CD4-positive, alpha-beta T cell (primary cell): ENCODE results near the gene FA2H. TPM values are rescaled to one million over a fixed set of nuclear protein-coding genes. Genes with fewer than 3 reads are reported as not detected.

Experiments used
- ATAC-seq: fragments of 200-7000 bp; cut with Tn5 transposase; one replicate; pipeline ENCODE4 v1.10.0; 2022; ENCODE audit warnings: mild to moderate bottlenecking; ENCODE audit not compliant: poor library complexity
- CTCF ChIA-PET: fragments of 350-600 bp; sonication (Branson Sonifier 250); formaldehyde crosslinking; loops from one replicate; lab custom pipeline; 2021; ENCODE audit warnings: antibody characterized with exemption, inconsistent platforms; lab: Charles Lee
- POLR2A ChIA-PET: fragments of 350-600 bp; sonication (Branson Sonifier 250); formaldehyde crosslinking; loops from one replicate; lab custom pipeline; 2021; ENCODE audit warnings: antibody characterized with exemption, inconsistent platforms; lab: Charles Lee
- DNase-seq, 14 experiments: peaks; one replicate each; pipeline ENCODE4 v3.0.0-alpha.2; 2013 to 2020; ENCODE audit warnings: mixed read lengths in 2 of 14
- H3K27ac ChIP-seq, 2 donors: one replicate each; pipeline versions ENCODE4 v1.5.1 to v1.7.0; 2013; ENCODE audit warnings: low read length in 2 of 2, low read depth in 1 of 2, mild to moderate bottlenecking in 1 of 2
- H3K27me3 ChIP-seq, 2 experiments: 1 replicate in 1 of 2; 2 replicates in 1 of 2; pipeline versions ENCODE4 v1.6.1 to v1.7.0; 2013; ENCODE audit warnings: low read length in 2 of 2, control low read depth in 1 of 2, mild to moderate bottlenecking in 1 of 2, moderate library complexity in 1 of 2; ENCODE audit not compliant: insufficient read depth in 2 of 2, control insufficient read depth in 1 of 2
- H3K36me3 ChIP-seq: one replicate; pipeline ENCODE4 v1.6.1; 2013; ENCODE audit warnings: low read length, control low read depth; ENCODE audit not compliant: insufficient read depth
- H3K4me1 ChIP-seq: one replicate; pipeline ENCODE4 v1.6.1; 2013; ENCODE audit warnings: low read length, control low read depth; ENCODE audit not compliant: insufficient read depth
- H3K4me3 ChIP-seq: one replicate; pipeline ENCODE4 v1.5.1; 2013; ENCODE audit warnings: mild to moderate bottlenecking, low read length, moderate library complexity
- H3K9me3 ChIP-seq, 2 experiments: 1 replicate in 1 of 2; 2 replicates in 1 of 2; pipeline versions ENCODE4 v1.6.1 to v1.7.0; 2013; ENCODE audit warnings: low read length in 2 of 2, mild to moderate bottlenecking in 2 of 2, control low read depth in 1 of 2, moderate library complexity in 1 of 2; ENCODE audit not compliant: control insufficient read depth in 1 of 2, insufficient read depth in 1 of 2
- H3K27ac Mint-ChIP-seq: one replicate; pipeline ENCODE4 v1.8.0; 2020; ENCODE audit warnings: mixed read lengths
- H3K27me3 Mint-ChIP-seq: one replicate; pipeline ENCODE4 v1.8.0; 2021; ENCODE audit warnings: mixed read lengths
- H3K36me3 Mint-ChIP-seq: one replicate; pipeline ENCODE4 v1.8.0; 2021; ENCODE audit warnings: low read depth, mixed read lengths
- H3K4me1 Mint-ChIP-seq: one replicate; pipeline ENCODE4 v1.8.0; 2021; ENCODE audit warnings: low read depth, mixed read lengths
- H3K4me3 Mint-ChIP-seq: one replicate; pipeline ENCODE4 v1.8.0; 2020; ENCODE audit warnings: mild to moderate bottlenecking, mixed read lengths
- H3K9me3 Mint-ChIP-seq: one replicate; pipeline ENCODE4 v1.8.0; 2020; ENCODE audit warnings: mixed read lengths
- CTCF ChIP-seq: fragments of 200-600 bp; IDR thresholded peaks from one replicate; pipeline ENCODE4 v1.8.0; 2022; ENCODE audit warnings: antibody characterized with exemption, mild to moderate bottlenecking
- intact Hi-C, 2 experiments: fragments of 100-400 bp; cut with DNase I in 1 of 2; cut with micrococcal nuclease in 1 of 2; formaldehyde crosslinking; loops; one replicate each; pipeline versions ENCODE4 v1.15.1 to v1.9.0; 2023 to 2025; cut with DNase I, micrococcal nuclease
- total RNA-seq, 174 experiments: library from RNA in 2 of 174; stranded (reverse) in 2 of 174; gene quantifications; one replicate each; pipeline ENCODE4 v1.2.3 and lab custom pipeline; 2021 to 2026

The FA2H gene
- total RNA-seq, 2 experiments from 2014 or later: not detected

DNA sequence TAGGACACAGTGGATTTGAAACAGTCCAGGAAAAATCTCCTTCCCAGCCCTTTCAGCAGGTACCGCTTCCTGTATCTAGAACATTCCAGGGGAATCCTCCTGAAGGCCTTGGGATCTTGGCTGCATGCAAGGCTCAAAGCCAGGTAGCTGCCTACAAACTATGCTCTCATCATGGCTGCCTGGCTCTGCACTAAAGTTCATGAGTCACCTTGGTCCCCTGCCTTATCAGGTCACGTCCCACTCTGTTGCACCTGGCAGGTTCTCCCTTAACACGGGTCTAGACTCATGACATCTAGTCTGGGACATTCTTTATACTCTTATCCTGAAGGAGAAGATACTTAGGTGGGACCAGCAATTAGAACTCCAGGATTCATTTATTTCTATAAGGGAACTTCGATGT is 15.8 kb downstream of the FA2H start:
- no peaks in the 10 kb centered on the region for H3K9me3 ChIP-seq
- no peak overlapping the region for H3K27ac ChIP-seq
- H3K27me3 Mint-ChIP-seq: peaks cover 5% of the 10 kb centered on the region
- no peaks in the 10 kb centered on the region for H3K27me3 ChIP-seq
- CTCF ChIA-PET: no interaction called here
- DNase-seq: no peak
- no peaks in the 10 kb centered on the region for H3K4me1 Mint-ChIP-seq
- no peak for ATAC-seq
- intact Hi-C loops: no loop called here
- no peaks in the 10 kb centered on the region for H3K36me3 Mint-ChIP-seq
- no peaks in the 10 kb centered on the region for H3K36me3 ChIP-seq
- H3K4me3 Mint-ChIP-seq: no peak overlapping the region
- no peaks in the 10 kb centered on the region for H3K9me3 Mint-ChIP-seq
- POLR2A ChIA-PET: no interaction called here
- H3K27ac Mint-ChIP-seq: no peak overlapping the region
- no peak for TF ChIP-seq CTCF
- no peak overlapping the region for H3K4me3 ChIP-seq
- no peaks in the 10 kb centered on the region for H3K4me1 ChIP-seq

DNA sequence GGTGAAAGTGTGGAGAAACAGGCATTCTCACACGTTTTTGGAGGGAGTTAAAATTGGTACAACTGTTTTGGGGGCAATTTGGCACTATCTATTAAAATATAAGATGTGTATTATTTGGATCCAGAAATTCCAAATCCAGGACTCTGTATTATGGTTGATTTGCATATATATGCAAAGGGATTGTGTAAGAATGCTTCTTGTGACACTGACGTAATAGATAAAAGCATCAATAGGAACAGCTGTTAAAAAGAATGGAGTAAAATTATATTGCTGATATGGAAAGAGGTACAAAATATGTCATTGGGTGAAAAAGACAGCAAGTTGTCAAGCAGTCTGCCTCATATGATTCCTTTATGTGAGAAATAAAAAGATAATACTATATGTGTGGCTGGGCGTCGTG is 17.3 kb downstream of the FA2H start:
- Mint-ChIP-seq H3K9me3 (no peaks in the 10 kb centered on the region), H3K4me3 (no peak overlapping the region), H3K27ac (no peak overlapping the region), H3K36me3 (no peaks in the 10 kb centered on the region), H3K27me3 (no peaks in the 10 kb centered on the region), H3K4me1 (no peaks in the 10 kb centered on the region)
- H3K27me3 ChIP-seq: no peaks in the 10 kb centered on the region
- intact Hi-C loops: no loop called here
- CTCF ChIA-PET: no interaction called here
- no peak for DNase-seq
- H3K4me3 ChIP-seq: no peak overlapping the region
- H3K9me3 ChIP-seq: no peaks in the 10 kb centered on the region
- POLR2A ChIA-PET: no interaction called here
- H3K36me3 ChIP-seq: no peaks in the 10 kb centered on the region
- no peaks in the 10 kb centered on the region for H3K4me1 ChIP-seq
- no peak overlapping the region for H3K27ac ChIP-seq
- ATAC-seq: no peak
- TF ChIP-seq CTCF: no peak

DNA sequence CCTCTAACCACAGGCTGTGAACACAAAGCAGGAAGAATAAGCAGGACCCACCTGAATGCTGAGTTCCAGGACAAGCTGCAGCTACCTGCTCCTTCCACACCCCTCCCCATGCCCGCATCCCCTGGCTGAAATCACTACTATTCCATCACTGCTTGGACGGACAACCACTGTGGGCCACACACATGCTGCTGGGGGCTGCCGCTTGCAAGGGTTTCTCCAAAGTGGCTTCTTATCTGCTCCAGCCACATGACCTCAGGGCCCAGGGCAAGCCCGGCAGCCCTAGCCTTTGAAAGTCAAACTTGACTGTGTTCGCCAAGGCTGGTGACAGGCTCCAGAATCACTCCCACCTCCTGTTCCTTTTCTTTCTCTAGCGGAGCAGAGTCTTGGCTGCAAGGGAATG is 18.4 kb downstream of the FA2H start:
- ChIA-PET POLR2A (no interaction called here), CTCF (no interaction called here)
- Histone ChIP-seq H3K9me3 (no peaks in the 10 kb centered on the region), H3K27me3 (no peaks in the 10 kb centered on the region), H3K27ac (no peak overlapping the region), H3K4me3 (no peak overlapping the region), H3K4me1 (no peaks in the 10 kb centered on the region), H3K36me3 (no peaks in the 10 kb centered on the region)
- TF ChIP-seq CTCF: no peak
- Mint-ChIP-seq H3K4me1 (no peaks in the 10 kb centered on the region), H3K27ac (no peak overlapping the region), H3K9me3 (no peaks in the 10 kb centered on the region), H3K27me3 (no peaks in the 10 kb centered on the region), H3K4me3 (no peak overlapping the region), H3K36me3 (no peaks in the 10 kb centered on the region)
- intact Hi-C loops: no loop called here
- no peak for DNase-seq
- ATAC-seq: no peak
